Subcutaneous adipose tissue (tissue), 4 donors: ENCODE results near the gene ARHGAP10. TPM values are rescaled to one million over a fixed set of nuclear protein-coding genes. Genes with fewer than 3 reads are reported as not detected.

ENCODE experiments used
- total RNA-seq, 4 donors: library from RNA; depleted of rRNA; stranded (reverse); fragments of >200 nt; gene quantifications; one replicate each; pipeline ENCODE4 v1.1.0, GENCODE V29; 2016
- TF ChIP-seq, protein P1 (sequence below): fragments of 450-650 bp; IDR thresholded peaks from one replicate; pipeline ENCODE4 v1.5.1; 2016; ENCODE audit warnings: low read depth, mild to moderate bottlenecking, control low read depth, antibody characterized with exemption, moderate library complexity

ARHGAP10 gene
- total RNA-seq, 4 donors from 2014 or later: 77.1 to 129 (median 98.1) TPM

DNA sequence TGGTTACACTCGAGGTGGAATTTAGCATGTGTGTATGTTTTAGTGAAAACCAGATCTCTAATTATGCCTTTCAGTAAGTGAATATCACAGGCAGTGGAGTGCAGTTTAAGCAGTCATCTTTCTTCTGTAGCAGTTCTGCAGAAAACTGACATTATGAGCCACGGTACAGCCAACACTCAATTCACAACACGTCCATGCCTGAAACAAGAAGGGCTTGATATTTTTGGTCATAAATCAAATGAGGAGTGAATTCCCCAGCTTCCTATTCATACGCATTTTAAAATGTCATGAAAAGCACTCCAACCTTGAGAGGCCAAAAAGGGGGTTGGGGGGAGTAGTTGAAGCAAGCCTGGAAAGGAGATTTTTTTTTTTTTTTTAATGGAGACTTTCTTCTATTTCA lies 316.7 kb downstream of the ARHGAP10 start:
- TF ChIP-seq, protein P1, sequence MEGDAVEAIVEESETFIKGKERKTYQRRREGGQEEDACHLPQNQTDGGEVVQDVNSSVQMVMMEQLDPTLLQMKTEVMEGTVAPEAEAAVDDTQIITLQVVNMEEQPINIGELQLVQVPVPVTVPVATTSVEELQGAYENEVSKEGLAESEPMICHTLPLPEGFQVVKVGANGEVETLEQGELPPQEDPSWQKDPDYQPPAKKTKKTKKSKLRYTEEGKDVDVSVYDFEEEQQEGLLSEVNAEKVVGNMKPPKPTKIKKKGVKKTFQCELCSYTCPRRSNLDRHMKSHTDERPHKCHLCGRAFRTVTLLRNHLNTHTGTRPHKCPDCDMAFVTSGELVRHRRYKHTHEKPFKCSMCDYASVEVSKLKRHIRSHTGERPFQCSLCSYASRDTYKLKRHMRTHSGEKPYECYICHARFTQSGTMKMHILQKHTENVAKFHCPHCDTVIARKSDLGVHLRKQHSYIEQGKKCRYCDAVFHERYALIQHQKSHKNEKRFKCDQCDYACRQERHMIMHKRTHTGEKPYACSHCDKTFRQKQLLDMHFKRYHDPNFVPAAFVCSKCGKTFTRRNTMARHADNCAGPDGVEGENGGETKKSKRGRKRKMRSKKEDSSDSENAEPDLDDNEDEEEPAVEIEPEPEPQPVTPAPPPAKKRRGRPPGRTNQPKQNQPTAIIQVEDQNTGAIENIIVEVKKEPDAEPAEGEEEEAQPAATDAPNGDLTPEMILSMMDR: no peak

- TF ChIP-seq, protein P1: no peak
Observed at GRCh38 chr4:148051403-148051802, 319.5 kb downstream of the ARHGAP10 start.

- TF ChIP-seq, protein P1: no peak
Observed at GRCh38 chr4:148052448-148052847, 320.6 kb downstream of the ARHGAP10 start.

DNA sequence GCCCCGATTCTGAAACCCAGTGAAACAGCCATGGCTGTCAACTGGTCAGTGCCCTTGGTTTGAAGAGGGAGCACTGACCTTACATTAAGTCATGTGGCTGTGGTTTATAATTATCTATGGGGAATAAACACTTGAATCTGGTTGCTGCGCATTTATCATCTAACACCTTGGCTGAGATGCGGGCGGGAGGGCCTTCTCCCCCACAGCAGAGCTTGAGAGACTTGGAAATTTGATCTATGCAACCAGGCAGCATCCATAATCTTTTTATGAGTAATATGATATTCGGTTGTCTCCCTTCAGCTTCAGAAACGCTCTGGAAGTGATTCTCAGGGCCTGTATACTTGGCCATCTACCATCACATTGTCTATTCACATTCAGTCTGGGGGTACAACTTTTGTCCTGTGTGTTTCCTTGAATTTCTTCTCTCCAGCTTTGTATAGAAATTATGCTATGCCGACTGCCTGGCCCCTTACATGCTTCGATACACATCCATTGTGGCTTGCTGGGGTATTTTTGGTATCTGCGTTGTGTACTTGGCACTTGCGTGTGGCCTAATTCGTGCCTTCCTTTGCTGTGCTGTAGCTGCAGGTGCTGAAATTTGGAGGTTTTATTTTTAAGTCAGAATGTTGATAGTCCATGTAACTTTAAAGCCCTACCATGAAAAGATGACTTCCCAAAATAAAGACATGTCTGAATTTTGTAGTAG lies 321.6 kb downstream of the ARHGAP10 start:
- TF ChIP-seq, protein P1: no peak

DNA sequence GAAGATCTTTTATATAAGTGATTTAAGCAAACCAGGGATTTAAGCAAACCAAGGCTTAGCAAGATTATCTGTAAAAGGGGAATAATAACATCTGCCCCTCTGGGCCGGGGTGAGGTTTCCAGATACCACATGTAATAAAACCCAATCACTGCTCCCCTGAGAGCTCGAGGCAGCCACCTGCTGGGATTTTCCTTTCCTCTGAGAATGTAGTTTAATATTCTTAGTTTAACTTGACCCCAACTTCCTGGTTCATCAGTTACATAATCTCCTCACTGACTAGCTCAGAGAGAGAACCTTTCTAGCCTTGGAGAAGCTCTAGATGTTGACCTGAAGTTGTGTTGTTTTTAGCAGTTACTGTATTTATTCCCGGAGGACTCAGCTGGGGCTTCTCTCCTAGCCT lies 322.4 kb downstream of the ARHGAP10 start:
- TF ChIP-seq, protein P1: no peak

DNA sequence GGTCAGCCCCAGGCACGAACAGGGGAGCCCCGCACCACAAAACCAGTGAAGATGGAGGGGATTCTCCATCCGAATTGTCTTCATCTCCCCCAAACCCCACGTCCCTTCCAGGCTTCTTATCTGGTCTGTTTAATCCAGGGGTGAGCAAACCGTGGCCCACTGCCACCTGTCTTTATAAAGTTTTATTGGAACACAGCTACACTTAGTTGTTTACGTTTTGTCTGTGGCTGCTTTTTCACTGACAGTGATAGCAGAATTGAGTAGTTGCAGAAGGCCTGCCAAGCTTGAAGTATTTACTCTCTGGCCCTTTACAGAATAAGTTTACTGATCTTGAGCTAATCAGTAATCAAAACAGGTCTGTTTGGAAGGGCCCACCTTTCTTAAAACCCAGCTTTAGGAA lies 324.0 kb downstream of the ARHGAP10 start:
- TF ChIP-seq, protein P1: no peak

DNA sequence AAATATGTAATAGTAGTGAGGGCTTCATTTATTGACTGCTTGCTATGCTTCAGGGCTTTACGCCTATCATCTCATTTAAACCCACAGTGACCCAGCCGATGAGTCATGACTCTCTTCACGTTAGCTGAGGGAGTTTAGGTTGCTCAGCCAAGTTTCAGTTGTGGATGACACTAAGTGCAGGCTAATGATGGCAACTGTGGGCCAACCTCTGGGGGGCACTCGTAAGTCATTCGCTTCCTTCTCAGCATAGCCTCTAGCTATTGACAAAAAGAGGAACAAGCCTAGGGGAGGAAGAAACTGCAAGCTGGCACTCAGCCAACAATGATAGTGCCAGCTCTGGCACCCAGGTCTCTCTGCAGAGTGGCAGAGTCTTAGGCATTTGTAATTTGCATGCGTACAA lies 325.0 kb downstream of the ARHGAP10 start:
- TF ChIP-seq, protein P1: no peak
